ENCODE results near the gene CRELD2. TPM values are rescaled to one million over a fixed set of nuclear protein-coding genes. Genes with fewer than 3 reads are reported as not detected.

The CRELD2 gene
- total and polyA plus RNA-seq, 2 of the 13 experiments (the other 11 are each of a cell fraction or from before 2014, with no cell fraction given) = 17.2 to 44.7 TPM

GRCh38 chr22:49951986-49952896 is 33.8 kb downstream of the CRELD2 start (continued):
- peak; percentile 16; the same call in 1 of the 2 replicates for TF ChIP-seq DZIP1 (CRISPR knock-in tag; IDR thresholded peaks at IDR 0.05)
- no peak for TF ChIP-seq PCBP1 (IDR thresholded peaks at IDR 0.05; ENCODE audit: borderline replicate concordance, low read depth, low read length)
- TF ChIP-seq ZNF572 (CRISPR knock-in tag; IDR thresholded peaks at IDR 0.05) = 0 out of 2 replicates have a peak, but pooled peaks have one; percentile 39
- TF ChIP-seq MAFG (CRISPR knock-in tag; IDR thresholded peaks at IDR 0.05) = no peak
- no peak for TF ChIP-seq CCAR2 (optimal IDR thresholded peaks at IDR 0.05; ENCODE audit: low read depth, low read length)
- peak; percentile 77 for TF ChIP-seq UBTF (CRISPR knock-in tag; IDR thresholded peaks at IDR 0.05)
- peak; percentile 68 for TF ChIP-seq KAT8 (CRISPR knock-in tag; IDR thresholded peaks at IDR 0.05)
- TF ChIP-seq E2F5 (CRISPR knock-in tag; conservative IDR thresholded peaks at IDR 0.05) = no peak
- TF ChIP-seq HDAC1 (CRISPR knock-in tag; IDR thresholded peaks at IDR 0.05) = peak; percentile 85; the same call in 1 of the 2 replicates
- 0 out of 2 replicates have a peak, but pooled peaks have one; percentile 27 for TF ChIP-seq ZNF331 (CRISPR knock-in tag; IDR thresholded peaks at IDR 0.05)
- no peak for TF ChIP-seq ZNF576 (CRISPR knock-in tag; IDR thresholded peaks at IDR 0.05)
- TF ChIP-seq ZNF280B (CRISPR knock-in tag; IDR thresholded peaks at IDR 0.05; ENCODE audit: borderline replicate concordance) = no peak
- TF ChIP-seq KLF9 (CRISPR knock-in tag; IDR thresholded peaks at IDR 0.05; ENCODE audit: low read depth) = no peak
- TF ChIP-seq ARID5B (CRISPR knock-in tag; IDR thresholded peaks at IDR 0.05) = peak; percentile 81

All from HepG2 (cell line).